HG02642 (cell line): ENCODE measurements around the gene RBCK1.

Experiments used
- ATAC-seq: cut with Tn5 transposase; IDR thresholded peaks from one replicate; pipeline ENCODE4 v1.9.1; 2021; ENCODE audit warnings: mild to moderate bottlenecking; ENCODE audit not compliant: unreplicated experiment, poor library complexity

The RBCK1 gene

DNA sequence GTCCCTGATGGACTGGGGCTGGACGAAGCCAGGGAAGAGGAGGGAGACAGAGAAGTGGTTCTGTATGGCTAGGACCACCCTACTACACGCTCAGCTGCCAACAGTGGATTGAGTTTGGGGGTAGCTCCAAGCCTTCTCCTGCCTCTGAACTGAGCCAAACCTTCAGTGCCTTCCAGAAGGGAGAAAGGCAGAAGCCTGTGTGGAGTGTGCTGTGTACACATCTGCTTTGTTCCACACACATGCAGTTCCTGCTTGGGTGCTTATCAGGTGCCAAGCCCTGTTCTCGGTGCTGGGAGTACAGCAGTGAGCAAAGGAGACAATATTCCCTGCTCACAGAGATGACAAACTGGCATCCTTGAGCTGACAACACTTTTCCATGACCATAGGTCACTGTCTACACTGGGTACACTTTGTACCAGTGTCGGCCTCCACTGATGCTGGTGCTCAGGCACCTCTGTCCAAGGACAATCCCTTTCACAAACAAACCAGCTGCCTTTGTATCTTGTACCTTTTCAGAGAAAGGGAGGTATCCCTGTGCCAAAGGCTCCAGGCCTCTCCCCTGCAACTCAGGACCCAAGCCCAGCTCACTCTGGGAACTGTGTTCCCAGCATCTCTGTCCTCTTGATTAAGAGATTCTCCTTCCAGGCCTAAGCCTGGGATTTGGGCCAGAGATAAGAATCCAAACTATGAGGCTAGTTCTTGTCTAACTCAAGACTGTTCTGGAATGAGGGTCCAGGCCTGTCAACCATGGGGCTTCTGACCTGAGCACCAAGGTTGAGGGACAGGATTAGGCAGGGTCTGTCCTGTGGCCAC lies 11.3 kb upstream of the RBCK1 start:
- ATAC-seq, result no peak

GRCh38 chr20:397432-398237 lies 10.5 kb upstream of the RBCK1 start:
- no peak for ATAC-seq

DNA sequence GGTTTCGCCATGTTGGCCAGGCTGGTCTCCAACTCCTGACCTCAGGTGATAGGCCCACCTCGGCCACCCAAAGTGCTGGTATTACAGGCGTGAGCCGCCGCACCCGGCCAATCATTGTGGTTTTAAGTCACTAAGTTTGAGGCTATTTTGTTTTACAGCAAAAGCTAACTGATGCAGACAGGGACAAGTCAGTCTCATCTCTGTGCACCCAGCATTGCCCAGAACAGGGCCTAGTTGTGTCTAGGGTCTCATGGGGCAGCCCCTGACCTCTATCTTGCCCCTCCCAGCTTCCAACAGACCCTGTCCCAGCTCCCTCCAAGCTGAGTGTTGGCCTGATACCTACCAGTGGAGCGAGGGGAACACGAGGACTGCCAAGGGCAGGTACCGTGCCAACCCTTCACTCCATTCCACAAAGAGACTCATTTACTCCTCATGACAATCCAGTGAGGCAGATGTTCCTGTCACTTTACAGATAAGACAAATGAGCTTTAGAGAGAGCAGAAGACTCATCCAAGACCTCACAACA lies 8.9 kb upstream of the RBCK1 start:
- no peak for ATAC-seq

DNA sequence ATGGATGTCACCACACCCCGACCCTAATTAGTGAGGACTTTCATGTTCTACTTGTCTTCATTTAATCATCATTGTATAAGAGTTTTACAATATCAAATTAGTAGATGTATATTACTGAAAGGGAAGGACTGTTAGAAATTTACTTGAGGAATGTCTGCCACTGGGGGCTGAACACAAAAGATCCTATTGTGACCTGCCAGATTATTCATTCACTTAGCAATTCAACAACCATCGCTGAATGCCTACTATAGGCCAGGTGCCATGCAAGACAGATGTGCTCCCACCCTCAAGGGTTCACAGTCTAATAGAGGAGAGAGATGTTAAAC lies 8.0 kb upstream of the RBCK1 start:
- no peak for ATAC-seq

DNA sequence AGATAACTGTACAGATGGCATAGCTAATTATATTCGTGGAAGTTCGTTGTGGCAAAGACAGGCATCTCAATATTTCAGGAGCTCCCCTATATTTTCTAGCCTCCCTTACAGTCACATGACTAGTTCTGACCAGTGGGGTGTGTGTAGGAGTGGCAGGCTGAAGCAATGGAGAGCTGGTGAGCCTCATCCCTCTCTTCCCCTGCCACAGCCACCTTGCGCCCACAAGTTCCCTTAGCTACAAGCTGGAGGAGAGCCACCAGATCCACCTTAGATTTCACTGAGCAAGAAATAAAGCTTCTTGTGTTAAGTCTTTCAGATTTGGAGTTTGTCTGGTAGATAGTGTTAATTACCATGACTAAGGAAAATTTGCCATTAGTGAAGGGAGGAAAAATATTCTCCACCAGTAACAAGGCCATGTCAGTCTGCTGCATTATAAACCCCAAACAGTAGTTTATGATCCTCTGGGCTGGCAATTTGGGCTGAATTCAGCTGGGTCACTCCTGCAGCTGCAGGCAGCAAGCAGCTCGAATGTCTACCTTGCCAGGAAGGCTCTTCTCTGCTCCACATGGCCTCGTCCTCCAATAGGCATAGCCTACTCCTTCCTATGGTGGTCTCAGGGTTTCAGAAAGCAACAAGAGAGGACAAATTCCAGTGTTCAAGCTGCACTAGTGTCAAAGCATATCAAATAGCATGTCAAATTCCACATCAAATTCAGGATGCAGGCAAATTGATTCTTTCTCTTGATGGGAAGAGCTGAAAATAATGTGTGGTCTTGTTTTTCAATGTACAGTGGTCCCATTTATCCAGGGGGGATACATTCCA lies 7.4 kb upstream of the RBCK1 start:
- no peak for ATAC-seq

DNA sequence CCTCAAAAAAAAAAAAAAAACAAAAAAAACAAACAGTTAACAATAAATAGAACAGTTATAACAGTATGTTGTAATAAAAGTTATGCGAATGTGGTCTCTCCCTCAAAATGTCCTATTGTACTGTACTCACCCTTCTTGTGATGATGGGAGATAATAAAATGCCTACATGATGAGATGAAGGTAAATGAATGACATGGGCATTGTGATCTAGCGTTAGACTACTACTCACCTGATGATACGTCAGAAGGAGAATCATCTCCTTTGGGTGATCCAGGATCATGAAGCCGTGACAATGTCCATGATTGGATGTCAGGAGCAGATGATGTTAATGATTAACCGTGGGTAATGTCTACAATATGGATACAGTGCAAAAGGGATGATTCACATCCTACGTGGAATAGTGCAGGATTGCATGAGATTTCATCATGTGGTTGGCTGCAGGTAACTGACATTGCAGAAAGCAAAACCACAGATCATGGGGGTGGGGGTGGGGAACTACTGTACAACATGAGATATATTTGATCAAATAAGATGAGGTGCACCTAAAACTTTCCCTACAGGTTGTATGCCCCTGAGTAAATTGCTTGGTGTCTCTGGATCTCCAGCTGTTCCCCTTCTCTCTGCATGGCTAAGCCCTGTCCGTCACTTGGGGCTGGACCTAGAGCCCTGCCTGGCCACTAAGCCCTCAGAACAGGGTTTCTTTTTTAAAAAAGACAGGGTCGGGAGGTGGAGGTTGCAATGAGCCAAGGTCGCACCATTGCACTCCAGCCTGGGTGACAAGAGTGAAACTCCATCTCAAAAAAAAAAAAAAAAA lies 6.2 kb upstream of the RBCK1 start:
- no peak for ATAC-seq

GRCh38 chr20:402496-402885 lies 5.6 kb upstream of the RBCK1 start:
- ATAC-seq, result no peak

GRCh38 chr20:402898-403581 lies 5.1 kb upstream of the RBCK1 start:
- ATAC-seq, result no peak

DNA sequence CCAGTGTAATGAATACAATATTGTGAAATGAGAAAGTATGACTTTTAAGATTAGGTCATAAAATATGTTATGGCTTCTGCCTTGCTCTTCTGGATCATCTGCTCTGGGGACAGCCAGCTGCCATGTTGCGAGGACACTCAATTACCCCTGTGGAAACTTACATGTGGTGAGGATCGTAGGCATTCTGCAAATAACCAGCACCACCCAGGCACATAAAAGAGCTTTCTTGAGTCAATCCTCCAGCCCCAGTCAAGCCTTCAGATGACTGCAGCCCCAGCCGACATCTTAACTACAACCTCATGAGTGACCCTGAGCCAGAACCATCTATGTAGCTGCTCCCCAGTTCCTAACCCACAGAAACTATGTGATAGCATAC lies 4.5 kb upstream of the RBCK1 start:
- ATAC-seq, result no peak

GRCh38 chr20:404088-404487 lies 4.0 kb upstream of the RBCK1 start:
- no peak for ATAC-seq

DNA sequence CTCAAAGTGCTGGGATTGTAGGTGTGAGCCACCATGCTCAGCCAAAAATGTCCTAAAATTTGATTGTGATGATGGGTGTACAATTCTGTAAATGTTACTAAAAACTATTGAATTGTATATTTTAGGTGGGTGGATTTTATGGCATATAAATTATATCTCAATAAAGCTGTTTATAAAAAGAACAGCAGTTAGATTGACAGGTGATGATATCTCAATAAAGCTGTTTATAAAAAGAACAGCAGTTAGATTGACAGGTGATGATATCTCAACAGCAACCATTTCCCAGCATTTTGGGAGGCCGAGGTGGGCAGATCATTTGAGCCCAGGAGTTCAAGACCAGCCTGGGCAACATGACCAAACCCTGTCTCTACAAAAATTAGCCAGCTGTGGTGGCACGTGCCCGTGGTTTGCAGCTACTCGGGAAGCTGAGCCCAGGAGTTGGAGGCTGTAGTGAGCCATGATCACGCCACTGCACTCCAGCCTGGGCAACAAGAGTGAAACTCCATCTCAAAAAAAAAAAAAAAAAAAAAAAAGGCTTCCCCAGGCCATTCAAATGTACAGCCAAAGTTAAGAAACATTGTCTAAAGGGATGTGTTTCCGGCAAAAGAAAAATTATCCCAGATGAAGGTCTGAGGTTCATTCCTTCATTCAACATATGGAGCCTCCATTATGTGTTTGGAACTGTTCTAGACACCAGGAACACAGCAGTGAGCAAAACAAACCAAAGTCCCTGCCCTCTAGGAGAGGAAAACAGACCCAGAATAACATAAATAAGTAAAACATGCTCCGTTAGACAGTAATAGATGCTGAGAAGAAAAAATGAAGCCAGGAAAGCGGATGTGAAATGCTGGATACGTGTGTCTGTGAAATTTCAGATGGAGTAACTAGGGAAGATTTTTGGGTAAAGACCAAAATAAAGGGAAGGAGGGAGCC lies 1.6 kb upstream of the RBCK1 start:
- ATAC-seq, result no peak

GRCh38 chr20:407133-407952 lies 756 bp upstream of the RBCK1 start:
- ATAC-seq, result peak; percentile 75

DNA sequence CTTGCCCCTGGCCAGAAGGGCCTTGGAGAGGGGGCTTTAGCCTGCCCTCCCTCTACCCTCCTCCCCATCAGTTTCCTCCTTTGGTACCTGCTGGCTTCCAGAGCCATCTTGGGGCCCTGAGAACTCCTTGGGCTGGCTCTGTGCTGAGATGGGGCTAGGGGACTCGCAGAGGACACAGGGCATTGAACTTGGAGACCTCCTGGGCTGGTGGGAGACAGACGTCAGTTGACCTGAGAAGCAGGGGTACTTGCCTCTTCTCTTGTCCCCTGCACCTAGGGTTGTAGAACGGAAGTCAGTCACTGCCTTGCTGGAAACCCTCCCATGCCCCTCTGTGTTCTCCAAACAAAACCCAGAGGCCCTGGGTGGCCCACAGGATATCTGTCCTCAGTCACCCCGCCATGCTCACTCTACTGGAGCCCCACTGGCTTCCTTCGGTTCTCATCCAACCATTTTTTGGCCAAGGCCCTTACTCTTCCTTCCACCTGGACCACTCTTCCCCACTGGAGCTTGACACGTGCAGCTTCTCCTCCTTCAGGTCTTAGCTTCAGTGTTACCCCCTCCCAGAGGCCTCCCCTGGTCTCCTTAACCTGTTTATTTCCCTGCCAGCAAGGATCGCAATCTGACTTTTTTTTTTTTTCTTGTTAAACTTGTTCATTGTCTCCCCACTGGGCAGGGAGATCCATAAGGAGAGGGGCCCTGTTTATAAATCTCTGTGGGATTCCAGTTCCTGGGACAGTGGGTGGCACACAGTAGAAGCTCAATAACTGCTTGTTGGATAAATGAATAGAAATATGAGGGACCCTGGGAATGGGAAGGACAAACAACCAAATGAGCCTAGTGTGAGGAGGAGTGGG lies 971 bp downstream of the RBCK1 start:
- ATAC-seq, result peak; percentile 12

GRCh38 chr20:409697-410559 lies 1.8 kb downstream of the RBCK1 start:
- no peak for ATAC-seq

DNA sequence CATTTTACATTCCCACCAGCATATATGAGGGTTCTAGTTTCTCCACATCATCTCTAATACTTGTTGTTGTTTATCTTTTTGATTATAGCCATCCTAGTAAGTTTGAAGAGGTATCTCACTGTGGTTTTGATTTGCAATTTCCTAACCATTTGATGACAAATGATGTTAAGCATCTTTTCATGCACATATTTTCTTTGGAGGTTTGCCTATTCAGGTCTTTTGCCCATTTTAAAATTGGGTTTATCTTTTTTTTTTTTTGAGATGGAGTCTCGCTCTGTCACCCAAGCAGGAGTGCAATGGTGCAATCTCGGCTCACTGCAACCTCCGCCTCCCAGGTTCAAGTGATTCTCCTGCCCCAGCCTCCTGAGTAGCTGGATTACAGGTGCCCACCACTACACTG lies 4.0 kb downstream of the RBCK1 start:
- no peak for ATAC-seq

DNA sequence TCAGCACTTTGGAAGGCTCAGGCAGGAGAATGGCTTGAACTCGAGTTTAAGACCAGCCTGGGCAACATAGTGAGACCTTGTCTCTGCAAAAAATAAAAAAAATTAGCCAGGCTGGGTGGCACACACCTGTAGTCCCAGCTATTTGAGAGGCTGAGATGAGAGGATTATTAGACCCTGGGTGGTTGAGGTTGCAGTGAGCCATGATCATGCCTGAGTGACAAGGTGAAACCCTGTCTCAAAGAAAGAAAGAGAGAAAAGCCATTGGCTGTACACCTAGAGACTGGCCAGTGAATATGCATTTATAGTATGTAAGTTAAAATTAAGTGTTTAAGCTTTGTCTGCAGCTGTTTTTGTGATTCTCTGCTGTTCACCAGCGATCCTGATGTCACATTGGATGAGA lies 6.1 kb downstream of the RBCK1 start:
- ATAC-seq, result no peak
